ENCODE data around the gene CACNA1D.

The CACNA1D gene

GRCh38 chr3:53594276-53594675, 99.9 kb downstream of the CACNA1D start:
- ChIA-PET POLR2A (no interaction called here), CTCF (no interaction called here)
- TF ChIP-seq TARDBP (IDR thresholded peaks at IDR 0.05), result no peak
- TF ChIP-seq L3MBTL2 (conservative IDR thresholded peaks at IDR 0.05), result no peak
- TF ChIP-seq FOXM1 (IDR thresholded peaks at IDR 0.05; ENCODE audit: borderline replicate concordance), result no peak
- no peak for TF ChIP-seq FOXA1 (IDR thresholded peaks at IDR 0.05)
- no peak for TF ChIP-seq SP1 (IDR thresholded peaks at IDR 0.05)
- no peak for TF ChIP-seq FOXK2 (IDR thresholded peaks at IDR 0.05)
- TF ChIP-seq SUZ12 (IDR thresholded peaks at IDR 0.05), result no peak
- no peak for TF ChIP-seq LEF1 (IDR thresholded peaks at IDR 0.05; ENCODE audit: borderline replicate concordance)
- no peak for TF ChIP-seq CTBP1 (IDR thresholded peaks at IDR 0.05; ENCODE audit: borderline replicate concordance)
- TF ChIP-seq ARNT (IDR thresholded peaks at IDR 0.05), result no peak
- TF ChIP-seq HDGF (IDR thresholded peaks at IDR 0.05; ENCODE audit: borderline replicate concordance), result no peak
- TF ChIP-seq NFRKB (IDR thresholded peaks at IDR 0.05), result no peak
- TF ChIP-seq PKNOX1 (IDR thresholded peaks at IDR 0.05), result no peak
- no peak for TF ChIP-seq BHLHE40 (IDR thresholded peaks at IDR 0.05; ENCODE audit: borderline replicate concordance)
- no peak for TF ChIP-seq ZNF384 (IDR thresholded peaks at IDR 0.05)
- TF ChIP-seq ELF4 (IDR thresholded peaks at IDR 0.05), result no peak
- no peak for DNase-seq (ENCODE audit: extremely low spot score)

DNA sequence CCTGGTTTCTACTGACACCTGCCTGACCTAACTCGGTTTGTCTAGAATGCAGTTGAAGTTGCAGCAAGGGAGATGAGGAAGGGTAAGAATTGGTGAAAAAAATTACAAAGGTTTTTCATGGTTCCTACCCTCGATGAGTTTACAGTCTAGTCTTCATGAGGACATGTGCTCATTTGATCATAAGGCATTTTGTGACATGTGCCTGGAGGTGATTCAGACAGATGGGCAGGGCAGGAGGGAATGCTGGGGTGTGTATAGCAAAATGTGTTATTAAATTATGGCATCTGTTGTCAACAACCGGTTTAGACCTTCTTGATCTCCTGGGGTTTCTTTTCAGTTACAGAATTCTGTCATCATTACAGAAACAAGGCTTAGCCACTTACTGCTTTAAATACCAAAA, 101.2 kb downstream of the CACNA1D start:
- ChIA-PET CTCF (no interaction called here), POLR2A (no interaction called here)
- no peak for TF ChIP-seq FOXA1 (IDR thresholded peaks at IDR 0.05)
- no peak for TF ChIP-seq ELF4 (IDR thresholded peaks at IDR 0.05)
- TF ChIP-seq L3MBTL2 (conservative IDR thresholded peaks at IDR 0.05), result no peak
- TF ChIP-seq FOXM1 (IDR thresholded peaks at IDR 0.05; ENCODE audit: borderline replicate concordance), result no peak
- no peak for TF ChIP-seq ARNT (IDR thresholded peaks at IDR 0.05)
- TF ChIP-seq SP1 (IDR thresholded peaks at IDR 0.05), result no peak
- no peak for TF ChIP-seq FOXK2 (IDR thresholded peaks at IDR 0.05)
- no peak for TF ChIP-seq NFRKB (IDR thresholded peaks at IDR 0.05)
- no peak for DNase-seq (ENCODE audit: extremely low spot score)

DNA sequence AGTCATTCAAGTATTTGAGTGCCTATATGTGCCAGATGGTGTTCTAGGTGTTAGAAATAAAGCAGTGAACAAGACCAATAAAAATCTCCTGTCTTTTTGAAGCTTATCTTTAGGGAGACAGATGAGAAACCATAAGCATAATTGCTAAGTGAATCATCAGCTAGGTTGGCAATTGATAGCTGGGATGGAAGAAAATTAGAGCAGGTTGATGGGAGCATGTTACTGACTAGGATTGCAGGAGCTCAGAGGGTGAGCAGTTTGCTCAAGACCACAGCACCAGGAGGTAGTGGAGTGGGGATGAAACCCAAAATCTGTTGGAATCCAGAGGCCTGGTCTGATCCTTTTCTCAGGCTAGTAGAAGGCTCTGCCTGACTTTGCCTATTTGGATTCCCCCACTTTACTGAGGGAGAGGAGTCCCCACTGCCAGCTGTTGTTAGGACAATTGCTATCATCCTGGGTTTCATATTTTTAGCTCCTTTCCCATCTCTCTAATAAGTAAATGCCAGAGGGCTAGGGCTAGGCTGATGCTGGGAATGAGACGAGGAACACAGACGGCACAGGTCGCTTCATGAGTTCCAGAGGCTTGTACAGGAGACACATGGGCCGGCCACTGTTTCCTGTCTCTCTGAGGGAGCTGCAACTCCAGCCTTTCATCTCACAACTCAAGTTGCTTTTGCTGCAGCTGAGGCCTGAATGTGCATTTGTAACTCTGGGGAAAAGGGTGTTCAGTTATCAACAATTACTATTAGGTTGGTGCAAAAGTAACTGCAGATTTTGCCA, 102.9 kb downstream of the CACNA1D start:
- ChIA-PET POLR2A (no interaction called here), CTCF (interaction anchor here (0.6 kb wide), 1 partner anchor 55 kb away, joined by 3 read pairs; no protein-coding TSS in a partner anchor)
- TF ChIP-seq NFRKB (IDR thresholded peaks at IDR 0.05) (no peak), SUZ12 (IDR thresholded peaks at IDR 0.05) (no peak), FOXK2 (IDR thresholded peaks at IDR 0.05) (no peak), FOXA1 (IDR thresholded peaks at IDR 0.05) (no peak), L3MBTL2 (conservative IDR thresholded peaks at IDR 0.05) (no peak), BHLHE40 (IDR thresholded peaks at IDR 0.05; ENCODE audit: borderline replicate concordance) (no peak), ELF4 (IDR thresholded peaks at IDR 0.05) (no peak), LEF1 (IDR thresholded peaks at IDR 0.05; ENCODE audit: borderline replicate concordance) (no peak), CTBP1 (IDR thresholded peaks at IDR 0.05; ENCODE audit: borderline replicate concordance) (no peak), HDGF (IDR thresholded peaks at IDR 0.05; ENCODE audit: borderline replicate concordance) (no peak), PKNOX1 (IDR thresholded peaks at IDR 0.05) (no peak), FOXM1 (IDR thresholded peaks at IDR 0.05; ENCODE audit: borderline replicate concordance) (no peak), ZNF384 (IDR thresholded peaks at IDR 0.05) (no peak), TARDBP (IDR thresholded peaks at IDR 0.05) (no peak), ARNT (IDR thresholded peaks at IDR 0.05) (no peak), SP1 (IDR thresholded peaks at IDR 0.05) (no peak)
- DNase-seq (ENCODE audit: extremely low spot score), result no peak

- DNase-seq (ENCODE audit: extremely low spot score), result no peak
- ChIA-PET POLR2A (no interaction called here), CTCF (no interaction called here)
- TF ChIP-seq FOXA1 (IDR thresholded peaks at IDR 0.05) (no peak), TARDBP (IDR thresholded peaks at IDR 0.05) (no peak), FOXM1 (IDR thresholded peaks at IDR 0.05; ENCODE audit: borderline replicate concordance) (no peak), CTBP1 (IDR thresholded peaks at IDR 0.05; ENCODE audit: borderline replicate concordance) (no peak), SP1 (IDR thresholded peaks at IDR 0.05) (no peak), BHLHE40 (IDR thresholded peaks at IDR 0.05; ENCODE audit: borderline replicate concordance) (no peak), L3MBTL2 (conservative IDR thresholded peaks at IDR 0.05) (no peak), SUZ12 (IDR thresholded peaks at IDR 0.05) (no peak), ARNT (IDR thresholded peaks at IDR 0.05) (no peak), PKNOX1 (IDR thresholded peaks at IDR 0.05) (no peak), FOXK2 (IDR thresholded peaks at IDR 0.05) (no peak), NFRKB (IDR thresholded peaks at IDR 0.05) (no peak), HDGF (IDR thresholded peaks at IDR 0.05; ENCODE audit: borderline replicate concordance) (no peak), ZNF384 (IDR thresholded peaks at IDR 0.05) (no peak), LEF1 (IDR thresholded peaks at IDR 0.05; ENCODE audit: borderline replicate concordance) (no peak), ELF4 (IDR thresholded peaks at IDR 0.05) (no peak)
These were observed 105.4 kb downstream of the CACNA1D start for GRCh38 chr3:53599771-53600170.

DNA sequence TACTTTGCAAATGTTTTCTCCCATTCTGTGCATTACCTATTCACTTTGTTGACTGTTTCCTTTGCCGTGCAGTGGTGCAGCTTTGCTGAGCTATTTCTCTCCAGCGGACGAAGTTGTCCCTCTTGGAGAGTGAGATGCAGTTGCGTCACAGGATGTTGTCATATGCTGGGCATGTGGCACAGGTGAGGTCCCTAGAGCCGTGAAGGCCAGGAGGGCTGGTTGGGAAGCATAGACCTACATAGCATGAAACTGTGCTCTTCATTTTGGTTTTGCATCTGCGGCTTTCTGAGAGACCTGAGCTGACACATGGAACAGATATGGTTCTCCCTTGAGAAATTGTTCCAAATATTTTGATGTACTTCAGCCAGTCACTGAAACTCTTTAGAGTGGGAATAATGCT, 108.5 kb downstream of the CACNA1D start:
- CTCF ChIA-PET, result no interaction called here
- POLR2A ChIA-PET, result no interaction called here
- no peak for DNase-seq (ENCODE audit: extremely low spot score)
- TF ChIP-seq ELF4 (IDR thresholded peaks at IDR 0.05), result no peak
- TF ChIP-seq BHLHE40 (IDR thresholded peaks at IDR 0.05; ENCODE audit: borderline replicate concordance), result no peak
- no peak for TF ChIP-seq FOXK2 (IDR thresholded peaks at IDR 0.05)

GRCh38 chr3:53604232-53604631, 109.8 kb downstream of the CACNA1D start:
- ChIA-PET CTCF (no interaction called here), POLR2A (no interaction called here)
- TF ChIP-seq FOXA1 (IDR thresholded peaks at IDR 0.05) (no peak), FOXM1 (IDR thresholded peaks at IDR 0.05; ENCODE audit: borderline replicate concordance) (no peak), BHLHE40 (IDR thresholded peaks at IDR 0.05; ENCODE audit: borderline replicate concordance) (no peak), SUZ12 (IDR thresholded peaks at IDR 0.05) (no peak), LEF1 (IDR thresholded peaks at IDR 0.05; ENCODE audit: borderline replicate concordance) (no peak), PKNOX1 (IDR thresholded peaks at IDR 0.05) (no peak), ZNF384 (IDR thresholded peaks at IDR 0.05) (no peak), ARNT (IDR thresholded peaks at IDR 0.05) (no peak), SP1 (IDR thresholded peaks at IDR 0.05) (no peak), ELF4 (IDR thresholded peaks at IDR 0.05) (no peak), FOXK2 (IDR thresholded peaks at IDR 0.05) (no peak), NFRKB (IDR thresholded peaks at IDR 0.05) (no peak), HDGF (IDR thresholded peaks at IDR 0.05; ENCODE audit: borderline replicate concordance) (no peak), L3MBTL2 (conservative IDR thresholded peaks at IDR 0.05) (no peak)
- no peak for DNase-seq (ENCODE audit: extremely low spot score)

Measured in HEK293T (cell line).